Measurements from ENCODE around the gene HSPB8.

Gene HSPB8

GRCh38 chr12:119178544-119179334 is at the start of gene HSPB8:
Gene HSPB8, plus strand, starts transcription at chr12:119178931. Its CDS starts 382 bp downstream, at chr12:119179313.
- peak; percentile 88 for DNase-seq

GRCh38 chr12:119129827-119130434 is 48.8 kb upstream of the HSPB8 start:
- DNase-seq: no peak

- no peak for DNase-seq
Measured at GRCh38 chr12:119130523-119130922, 48.2 kb upstream of the HSPB8 start.

GRCh38 chr12:119134284-119135072 is 44.3 kb upstream of the HSPB8 start:
- DNase-seq: no peak

GRCh38 chr12:119136811-119137410 is 41.8 kb upstream of the HSPB8 start:
- no peak for DNase-seq

GRCh38 chr12:119139448-119139847 is 39.3 kb upstream of the HSPB8 start:
- DNase-seq: no peak

- no peak for DNase-seq
Measured at GRCh38 chr12:119145367-119145766, 33.4 kb upstream of the HSPB8 start.

- DNase-seq: no peak
Measured at GRCh38 chr12:119147847-119148448, 30.8 kb upstream of the HSPB8 start.

- DNase-seq: no peak
Measured at GRCh38 chr12:119149270-119149669, 29.5 kb upstream of the HSPB8 start.

- no peak for DNase-seq
Measured at GRCh38 chr12:119151445-119152026, 27.2 kb upstream of the HSPB8 start.

GRCh38 chr12:119153477-119154434 is 25.0 kb upstream of the HSPB8 start:
- DNase-seq: no peak

- no peak for DNase-seq
Measured at GRCh38 chr12:119154435-119154818, 24.3 kb upstream of the HSPB8 start.

GRCh38 chr12:119156401-119157044 is 22.2 kb upstream of the HSPB8 start:
- DNase-seq: no peak

GRCh38 chr12:119157528-119157927 is 21.2 kb upstream of the HSPB8 start:
- DNase-seq: no peak

- DNase-seq: no peak
Measured at GRCh38 chr12:119157978-119158377, 20.8 kb upstream of the HSPB8 start.

- DNase-seq: no peak
Measured at GRCh38 chr12:119158402-119158801, 20.3 kb upstream of the HSPB8 start.

- DNase-seq: no peak
Measured at GRCh38 chr12:119159844-119160243, 18.9 kb upstream of the HSPB8 start.

GRCh38 chr12:119167902-119168301 is 10.8 kb upstream of the HSPB8 start:
- no peak for DNase-seq

- no peak for DNase-seq
Measured at GRCh38 chr12:119168721-119169120, 10.0 kb upstream of the HSPB8 start.

GRCh38 chr12:119169150-119169549 is 9.6 kb upstream of the HSPB8 start:
- no peak for DNase-seq

- DNase-seq: no peak
Measured at GRCh38 chr12:119171291-119171690, 7.4 kb upstream of the HSPB8 start.

Measured in GOT3 (cell line).